OCI-LY1 (cell line): ENCODE results near the gene GIMAP7.

Experiments
- H2AFZ ChIP-seq: fragments of 200-600 bp; sonication (generic), shearing (Covaris generic); 2 replicates; pipeline ENCODE4 v1.6.0; 2014; ENCODE audit warnings: antibody characterized with exemption, mild to moderate bottlenecking, low read length
- H3F3A ChIP-seq: fragments of 200-600 bp; sonication (generic), shearing (Covaris generic); 2 replicates; pipeline ENCODE4 v1.6.0; 2014; ENCODE audit warnings: mild to moderate bottlenecking, antibody characterized with exemption, low read length, moderate library complexity; ENCODE audit not compliant: insufficient read depth
- H3K27ac ChIP-seq: fragments of 200-600 bp; sonication (generic); 2 replicates; pipeline ENCODE4 v1.5.1; 2014; ENCODE audit warnings: low read length, mixed run types, mild to moderate bottlenecking, low read depth; ENCODE audit not compliant: poor library complexity, severe bottlenecking
- H3K27me3 ChIP-seq: fragments of 200-600 bp; sonication (generic); 2 replicates; pipeline ENCODE4 v1.6.0; 2014; ENCODE audit warnings: antibody characterized with exemption, mild to moderate bottlenecking, low read length, moderate library complexity; ENCODE audit not compliant: insufficient read depth
- H3K36me3 ChIP-seq: fragments of 200-600 bp; sonication (generic); 2 replicates; pipeline ENCODE4 v1.6.1; 2014; ENCODE audit warnings: mild to moderate bottlenecking, antibody characterized with exemption, low read length, moderate library complexity, mixed read lengths; ENCODE audit not compliant: insufficient read depth
- H3K4me1 ChIP-seq: fragments of 200-600 bp; sonication (generic); 2 replicates; pipeline ENCODE4 v1.5.1; 2014; ENCODE audit warnings: mild to moderate bottlenecking, low read length, moderate library complexity; ENCODE audit not compliant: insufficient read depth, severe bottlenecking
- H3K4me2 ChIP-seq: fragments of 200-600 bp; sonication (generic), shearing (Covaris generic); 2 replicates; pipeline ENCODE4 v1.6.1; 2014; ENCODE audit warnings: low read length
- H3K4me3 ChIP-seq: fragments of 200-600 bp; sonication (generic); 2 replicates; pipeline ENCODE4 v1.5.1; 2014; ENCODE audit warnings: low read length, low read depth, mild to moderate bottlenecking, mixed read lengths; ENCODE audit not compliant: poor library complexity, severe bottlenecking
- H3K79me2 ChIP-seq: fragments of 200-600 bp; shearing (Covaris generic); 2 replicates; pipeline ENCODE4 v1.6.1; 2016; ENCODE audit warnings: mixed run types, low read length, mixed read lengths; ENCODE audit not compliant: insufficient read depth
- H3K9ac ChIP-seq: fragments of 200-600 bp; sonication (generic), shearing (Covaris generic); 2 replicates; pipeline ENCODE4 v1.6.1; 2014; ENCODE audit warnings: mild to moderate bottlenecking, low read length, mixed read lengths
- H3K9me2 ChIP-seq: fragments of 200-600 bp; sonication (generic), shearing (Covaris generic); 2 replicates; pipeline ENCODE4 v1.6.1; 2014; ENCODE audit warnings: low read depth, mild to moderate bottlenecking, low read length, mixed read lengths
- H3K9me3 ChIP-seq: fragments of 200-600 bp; shearing (Covaris generic); 2 replicates; pipeline ENCODE4 v1.6.1; 2014; ENCODE audit warnings: low read length, mixed read lengths
- H4K20me1 ChIP-seq: fragments of 200-600 bp; sonication (generic), shearing (Covaris generic); 2 replicates; pipeline ENCODE4 v1.6.0; 2016; ENCODE audit warnings: mild to moderate bottlenecking, low read length; ENCODE audit not compliant: insufficient read depth
- EZH2 ChIP-seq: fragments of 200-600 bp; sonication (generic), shearing (Covaris generic); IDR thresholded peaks from 2 replicates; pipeline ENCODE4 v1.8.0; 2017; ENCODE audit warnings: borderline replicate concordance, mixed run types, mild to moderate bottlenecking, antibody characterized with exemption, low read length, moderate library complexity, mixed read lengths
- TF ChIP-seq, protein P1 (sequence below): fragments of 200-600 bp; sonication (generic), shearing (Covaris generic); IDR thresholded peaks from 2 replicates; pipeline ENCODE4 v1.5.1; 2017; ENCODE audit warnings: mild to moderate bottlenecking, antibody characterized with exemption, low read length, moderate library complexity, mixed read lengths

Gene GIMAP7

DNA sequence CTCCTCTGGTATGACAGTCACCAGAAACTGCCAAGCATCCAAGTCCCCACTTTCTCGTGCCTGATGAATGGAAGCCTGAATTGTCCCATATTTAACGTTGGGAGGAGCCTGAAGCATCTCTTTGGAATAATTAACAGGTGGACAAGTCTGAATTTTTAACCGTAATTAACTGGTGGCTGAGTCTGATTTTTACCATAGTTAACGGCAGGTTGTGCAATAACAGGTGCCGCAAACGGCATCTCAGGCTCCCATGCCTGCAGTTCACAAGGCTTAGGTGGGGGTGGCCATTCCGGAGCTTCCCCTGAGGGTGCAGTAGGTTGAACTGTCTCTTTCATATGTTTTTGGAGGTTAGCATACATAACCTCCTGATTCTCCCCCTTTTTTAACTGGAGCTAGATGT is 50.6 kb downstream of the GIMAP7 start:
- Histone ChIP-seq H3F3A (no peaks in the 10 kb centered on the region), H3K9me2 (no peaks in the 10 kb centered on the region), H3K79me2 (no peaks in the 10 kb centered on the region), H3K36me3 (no peaks in the 10 kb centered on the region), H3K4me2 (no peak overlapping the region), H3K27ac (no peak overlapping the region), H3K27me3 (no peaks in the 10 kb centered on the region), H3K4me1 (no peaks in the 10 kb centered on the region), H3K4me3 (no peak overlapping the region), H4K20me1 (no peaks in the 10 kb centered on the region), H2AFZ (no peak overlapping the region), H3K9me3 (0 out of 2 replicates have a peak, but pooled peaks cover 3% of the 10 kb centered on the region), H3K9ac (no peak overlapping the region)
- TF ChIP-seq, protein P1, sequence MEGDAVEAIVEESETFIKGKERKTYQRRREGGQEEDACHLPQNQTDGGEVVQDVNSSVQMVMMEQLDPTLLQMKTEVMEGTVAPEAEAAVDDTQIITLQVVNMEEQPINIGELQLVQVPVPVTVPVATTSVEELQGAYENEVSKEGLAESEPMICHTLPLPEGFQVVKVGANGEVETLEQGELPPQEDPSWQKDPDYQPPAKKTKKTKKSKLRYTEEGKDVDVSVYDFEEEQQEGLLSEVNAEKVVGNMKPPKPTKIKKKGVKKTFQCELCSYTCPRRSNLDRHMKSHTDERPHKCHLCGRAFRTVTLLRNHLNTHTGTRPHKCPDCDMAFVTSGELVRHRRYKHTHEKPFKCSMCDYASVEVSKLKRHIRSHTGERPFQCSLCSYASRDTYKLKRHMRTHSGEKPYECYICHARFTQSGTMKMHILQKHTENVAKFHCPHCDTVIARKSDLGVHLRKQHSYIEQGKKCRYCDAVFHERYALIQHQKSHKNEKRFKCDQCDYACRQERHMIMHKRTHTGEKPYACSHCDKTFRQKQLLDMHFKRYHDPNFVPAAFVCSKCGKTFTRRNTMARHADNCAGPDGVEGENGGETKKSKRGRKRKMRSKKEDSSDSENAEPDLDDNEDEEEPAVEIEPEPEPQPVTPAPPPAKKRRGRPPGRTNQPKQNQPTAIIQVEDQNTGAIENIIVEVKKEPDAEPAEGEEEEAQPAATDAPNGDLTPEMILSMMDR, result no peak
- no peak for TF ChIP-seq EZH2

DNA sequence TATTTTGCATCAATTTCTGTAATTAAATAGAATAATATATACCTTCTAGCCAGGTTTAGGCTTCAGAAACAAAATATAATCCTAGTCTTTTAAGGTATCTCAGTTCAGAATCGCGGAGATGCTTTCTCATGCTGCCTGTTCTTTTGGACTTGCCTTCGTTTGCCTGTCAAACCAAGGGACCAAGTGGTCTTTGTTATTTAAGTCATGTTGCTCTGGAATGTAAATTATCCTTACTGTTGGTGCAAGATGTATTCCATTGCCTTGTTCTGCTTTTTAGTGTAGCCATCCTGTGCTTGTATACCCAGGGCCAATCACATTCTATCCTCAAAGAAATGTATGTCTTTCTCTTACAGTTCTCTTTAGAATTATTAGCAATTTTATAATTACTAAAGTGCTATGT is 51.5 kb downstream of the GIMAP7 start:
- Histone ChIP-seq H3F3A (no peaks in the 10 kb centered on the region), H3K27ac (no peak overlapping the region), H3K4me2 (no peak overlapping the region), H3K79me2 (no peaks in the 10 kb centered on the region), H3K9me2 (no peaks in the 10 kb centered on the region), H3K9ac (no peak overlapping the region), H3K4me3 (no peak overlapping the region), H3K27me3 (no peaks in the 10 kb centered on the region), H4K20me1 (no peaks in the 10 kb centered on the region), H3K4me1 (no peaks in the 10 kb centered on the region), H3K9me3 (no peaks in the 10 kb centered on the region), H2AFZ (no peak overlapping the region), H3K36me3 (no peaks in the 10 kb centered on the region)
- TF ChIP-seq, protein P1, result no peak
- no peak for TF ChIP-seq EZH2

DNA sequence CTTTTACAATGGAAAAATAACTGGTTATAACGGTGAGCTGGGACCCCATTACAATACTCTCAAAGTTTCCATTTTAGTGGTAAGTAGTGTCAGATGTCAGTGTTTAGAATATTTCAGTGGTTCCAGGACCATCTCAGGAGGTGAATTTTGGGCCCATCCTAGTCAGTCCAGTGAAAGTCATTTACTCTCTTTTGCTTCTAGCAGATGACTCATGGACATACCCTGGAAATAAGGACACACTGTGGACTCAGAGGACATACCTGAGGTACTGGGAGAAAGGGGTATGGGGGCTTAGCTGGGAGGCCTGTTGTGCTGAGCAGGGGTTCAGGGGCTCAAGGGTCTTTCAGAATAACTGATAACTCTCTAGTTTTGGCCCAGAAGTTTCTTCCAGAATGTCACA is 51.9 kb downstream of the GIMAP7 start:
- Histone ChIP-seq H3K9ac (no peak overlapping the region), H3K27me3 (no peaks in the 10 kb centered on the region), H3K27ac (no peak overlapping the region), H3K4me3 (no peak overlapping the region), H3F3A (no peaks in the 10 kb centered on the region), H3K79me2 (no peaks in the 10 kb centered on the region), H3K36me3 (no peaks in the 10 kb centered on the region), H3K4me1 (no peaks in the 10 kb centered on the region), H3K9me3 (no peaks in the 10 kb centered on the region), H4K20me1 (no peaks in the 10 kb centered on the region), H3K9me2 (no peaks in the 10 kb centered on the region), H3K4me2 (no peak overlapping the region), H2AFZ (no peak overlapping the region)
- TF ChIP-seq, protein P1, result no peak
- TF ChIP-seq EZH2, result no peak
